CD1c-positive myeloid dendritic cell (primary cell): Measurements from ENCODE around the gene ARL4C.
A peak's percentile ranks its signal among the peaks of the same experiment; 100 is the strongest.

Experiments
- DNase-seq: peaks from one replicate; pipeline ENCODE4 v3.0.0-alpha.2; 2016; ENCODE audit errors: extremely low spot score

The ARL4C gene

DNA sequence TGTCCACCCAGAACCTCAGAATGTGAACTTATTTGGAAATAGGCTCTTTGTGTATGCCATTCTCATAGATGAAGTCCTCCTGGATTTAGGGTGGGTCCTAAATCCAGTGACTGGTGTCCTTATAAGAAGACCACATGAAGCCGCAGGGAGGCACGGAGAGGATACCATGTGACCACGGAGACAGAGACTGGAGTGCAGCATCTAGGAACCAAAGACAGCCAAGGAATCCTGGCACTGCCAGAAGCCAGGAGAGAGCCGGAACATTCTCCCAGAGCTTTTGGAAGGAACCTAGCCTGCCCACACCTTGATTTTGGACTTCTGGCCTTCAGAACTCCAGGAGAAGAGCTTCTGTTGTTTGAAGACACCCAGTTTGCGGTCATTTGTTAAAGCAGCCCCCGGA lies 49.7 kb downstream of the ARL4C start:
- DNase-seq, result no peak

DNA sequence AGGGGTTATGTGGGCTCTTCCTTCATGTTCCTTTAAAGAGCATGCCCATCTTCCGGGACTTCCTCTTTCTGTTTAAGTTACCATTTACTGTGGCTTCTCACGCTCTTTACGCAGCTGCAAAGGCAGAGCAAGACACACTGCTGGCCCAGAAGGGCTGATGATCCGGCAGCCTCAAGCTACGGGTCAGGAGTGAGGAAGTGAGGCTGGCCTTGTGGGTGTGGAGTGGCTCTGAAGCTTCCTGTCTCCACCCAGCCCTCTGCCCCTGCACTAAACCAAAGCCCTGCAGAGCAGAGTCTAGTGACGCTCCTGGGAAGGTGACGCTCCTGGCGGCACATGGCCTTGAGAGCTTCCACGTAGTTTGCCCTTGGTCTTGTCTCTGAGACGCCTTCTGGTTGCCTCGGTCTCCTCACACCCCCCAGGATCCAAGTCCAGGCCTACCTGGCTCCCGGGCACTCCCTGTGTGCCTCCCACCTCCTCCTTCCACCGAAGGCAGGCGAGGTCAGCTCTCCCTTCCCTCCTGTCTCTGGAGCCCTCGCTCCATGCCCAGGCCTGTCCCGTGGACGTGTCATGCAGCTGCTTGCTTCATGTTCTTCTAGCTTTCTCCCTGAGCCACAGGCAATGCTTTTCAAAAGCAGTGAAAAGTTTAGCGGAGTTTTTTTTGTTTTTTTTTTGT lies 50.3 kb downstream of the ARL4C start:
- DNase-seq, result peak; percentile 97

DNA sequence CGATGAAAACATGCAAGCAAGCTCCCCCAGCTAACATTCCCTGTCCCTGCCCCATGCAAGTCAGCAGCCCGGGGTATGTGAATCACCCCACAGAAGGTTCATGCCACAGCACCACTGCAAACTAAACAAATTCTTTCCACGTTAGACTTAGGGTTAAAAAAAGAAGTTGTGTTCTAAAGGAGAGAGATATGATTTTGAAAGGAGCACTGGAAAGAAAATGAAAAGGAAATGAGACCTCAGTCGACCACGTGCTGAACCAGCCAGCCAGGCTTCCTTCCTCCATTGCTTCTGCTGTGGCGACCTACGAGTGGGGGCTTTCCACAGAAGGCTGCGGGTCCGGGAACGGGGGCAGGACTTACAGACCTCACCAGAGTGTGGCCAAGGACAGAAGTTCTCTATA lies 52.0 kb downstream of the ARL4C start:
- DNase-seq, result peak; percentile 83

DNA sequence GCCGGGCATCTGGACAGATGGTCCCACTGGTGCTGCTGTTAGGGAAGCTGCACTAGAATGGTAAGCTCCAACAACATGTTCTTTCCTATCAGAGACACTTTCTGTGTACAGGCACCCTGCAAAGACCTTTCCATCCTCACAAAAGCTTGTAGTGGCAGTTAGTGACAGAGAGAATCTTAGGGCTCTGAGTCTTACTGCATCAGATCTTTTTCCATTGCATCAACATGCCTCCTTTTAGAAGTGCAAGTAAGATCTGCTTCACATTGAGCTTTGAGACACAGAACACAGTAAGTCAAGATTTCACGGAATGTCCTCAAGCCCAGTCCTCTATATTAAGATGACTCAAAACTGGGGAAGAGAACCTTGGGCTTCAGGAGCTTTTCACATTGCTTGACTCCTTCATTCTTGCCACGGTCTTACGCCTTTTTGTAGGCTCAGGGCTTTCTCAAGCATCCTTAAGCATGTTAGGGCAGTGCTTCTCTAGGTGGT lies 52.6 kb downstream of the ARL4C start:
- DNase-seq, result no peak
